A673 (cell line): ENCODE measurements around the gene PNLIPRP1. TPM values are rescaled to one million over a fixed set of nuclear protein-coding genes. Genes with fewer than 3 reads are reported as not detected.

Source experiments
- BruUV-seq: library from RNA; stranded (reverse); fragments of 400-500 nt; replicated peaks from 2 replicates; lab custom pipeline; 2021; lab: Mats Ljungman, UMichigan
- CTCF ChIA-PET: fragments of 300-600 bp; sonication (Branson Sonifier 250); formaldehyde crosslinking; loops from one replicate; lab custom pipeline; 2022; ENCODE audit warnings: antibody characterized with exemption; lab: Charles Lee
- POLR2A ChIA-PET: fragments of 300-600 bp; sonication (Branson Sonifier 250); formaldehyde crosslinking; loops from one replicate; lab custom pipeline; 2022; ENCODE audit warnings: antibody characterized with exemption; ENCODE audit not compliant: low non-redundant PET; lab: Charles Lee
- DNase-seq: peaks from one replicate; pipeline ENCODE4 v3.0.0-alpha.2; 2015; ENCODE audit warnings: low spot score
- H3K27ac ChIP-seq: fragments of 200-600 bp; sonication (generic); 2 replicates; pipeline ENCODE4 v1.5.1; 2016; ENCODE audit warnings: mixed run types, low read depth, mild to moderate bottlenecking, mixed read lengths, antibody characterized with exemption, low read length; ENCODE audit not compliant: poor library complexity, severe bottlenecking
- H3K27me3 ChIP-seq: fragments of 200-600 bp; sonication (generic); replicated peaks from 2 replicates; pipeline ENCODE4 v1.6.1; 2017; ENCODE audit warnings: mixed run types, low read depth, mild to moderate bottlenecking, mixed read lengths, antibody characterized with exemption, low read length; ENCODE audit not compliant: insufficient read depth, poor library complexity
- H3K36me3 ChIP-seq: fragments of 200-600 bp; sonication (generic); 2 replicates; pipeline ENCODE4 v1.6.1; 2016; ENCODE audit warnings: mixed run types, mild to moderate bottlenecking, mixed read lengths, antibody characterized with exemption, low read length; ENCODE audit not compliant: insufficient read depth, poor library complexity, severe bottlenecking
- H3K4me1 ChIP-seq: fragments of 200-600 bp; sonication (generic); 2 replicates; pipeline ENCODE4 v1.6.1; 2017; ENCODE audit warnings: mixed run types, mild to moderate bottlenecking, mixed read lengths, antibody characterized with exemption, low read length; ENCODE audit not compliant: insufficient read depth, poor library complexity, severe bottlenecking
- H3K4me3 ChIP-seq: fragments of 200-600 bp; sonication (generic); 2 replicates; pipeline ENCODE4 v1.5.1; 2016; ENCODE audit warnings: low read depth, mixed run types, mild to moderate bottlenecking, mixed read lengths, low read length; ENCODE audit not compliant: poor library complexity, severe bottlenecking
- H3K9me3 ChIP-seq: fragments of 200-600 bp; sonication (generic); 2 replicates; pipeline ENCODE4 v1.6.1; 2016; ENCODE audit warnings: mixed run types, low read depth, mild to moderate bottlenecking, mixed read lengths, antibody characterized with exemption, low read length; ENCODE audit not compliant: poor library complexity, severe bottlenecking
- EZH2 ChIP-seq: fragments of 200-600 bp; sonication (generic); IDR thresholded peaks from 2 replicates; pipeline ENCODE4 v1.6.1; 2017; ENCODE audit warnings: borderline replicate concordance, low read depth, mild to moderate bottlenecking, mixed read lengths, antibody characterized with exemption, low read length; ENCODE audit not compliant: poor library complexity, severe bottlenecking
- intact Hi-C: fragments of 100-400 bp; cut with micrococcal nuclease; formaldehyde crosslinking; loops from one replicate; pipeline ENCODE4 v1.10.0; 2022; ENCODE audit not compliant: unreplicated experiment
- total RNA-seq: library from RNA; stranded (reverse); gene quantifications from 2 replicates; pipeline ENCODE4 v1.2.3, GENCODE V29; 2021
- TF ChIP-seq, protein P1 (sequence below): fragments of 300-800, 200-600 bp; sonication (generic); conservative IDR thresholded peaks from 2 replicates; pipeline ENCODE4 v1.5.1; 2017; ENCODE audit warnings: low read depth, mild to moderate bottlenecking, antibody characterized with exemption, low read length, moderate library complexity, mixed read lengths

Gene PNLIPRP1
- total RNA-seq, 1 experiment from 2014 or later = not detected

DNA sequence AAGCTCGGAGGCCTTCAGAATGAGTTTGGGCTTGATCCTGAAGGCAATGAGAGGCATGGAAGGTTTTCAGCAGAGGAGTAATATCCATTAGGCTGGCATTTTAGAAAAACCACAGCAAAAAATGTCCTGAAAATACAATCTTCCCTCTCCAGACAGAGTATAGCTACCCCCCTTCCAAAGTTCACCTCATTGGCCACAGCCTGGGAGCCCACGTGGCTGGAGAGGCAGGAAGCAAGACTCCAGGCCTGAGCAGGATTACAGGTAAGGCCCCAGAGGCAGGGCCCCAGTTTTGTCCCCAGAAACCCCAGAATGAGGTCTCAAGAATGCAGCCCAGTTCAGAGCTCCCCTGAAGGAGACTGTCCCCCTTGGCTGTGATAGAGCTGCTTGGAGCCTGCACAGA lies 5.3 kb downstream of the PNLIPRP1 start:
- Histone ChIP-seq H3K9me3 (no peaks in the 10 kb centered on the region), H3K4me1 (no peaks in the 10 kb centered on the region), H3K4me3 (no peak overlapping the region), H3K27ac (no peak overlapping the region), H3K36me3 (no peaks in the 10 kb centered on the region), H3K27me3 (no peaks in the 10 kb centered on the region)
- CTCF ChIA-PET = no interaction called here
- no peak for TF ChIP-seq EZH2
- TF ChIP-seq, protein P1, sequence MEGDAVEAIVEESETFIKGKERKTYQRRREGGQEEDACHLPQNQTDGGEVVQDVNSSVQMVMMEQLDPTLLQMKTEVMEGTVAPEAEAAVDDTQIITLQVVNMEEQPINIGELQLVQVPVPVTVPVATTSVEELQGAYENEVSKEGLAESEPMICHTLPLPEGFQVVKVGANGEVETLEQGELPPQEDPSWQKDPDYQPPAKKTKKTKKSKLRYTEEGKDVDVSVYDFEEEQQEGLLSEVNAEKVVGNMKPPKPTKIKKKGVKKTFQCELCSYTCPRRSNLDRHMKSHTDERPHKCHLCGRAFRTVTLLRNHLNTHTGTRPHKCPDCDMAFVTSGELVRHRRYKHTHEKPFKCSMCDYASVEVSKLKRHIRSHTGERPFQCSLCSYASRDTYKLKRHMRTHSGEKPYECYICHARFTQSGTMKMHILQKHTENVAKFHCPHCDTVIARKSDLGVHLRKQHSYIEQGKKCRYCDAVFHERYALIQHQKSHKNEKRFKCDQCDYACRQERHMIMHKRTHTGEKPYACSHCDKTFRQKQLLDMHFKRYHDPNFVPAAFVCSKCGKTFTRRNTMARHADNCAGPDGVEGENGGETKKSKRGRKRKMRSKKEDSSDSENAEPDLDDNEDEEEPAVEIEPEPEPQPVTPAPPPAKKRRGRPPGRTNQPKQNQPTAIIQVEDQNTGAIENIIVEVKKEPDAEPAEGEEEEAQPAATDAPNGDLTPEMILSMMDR = no peak
- POLR2A ChIA-PET = no interaction called here
- no peak for DNase-seq
- intact Hi-C loops = no loop called here
- BruUV-seq = no TSS peak

DNA sequence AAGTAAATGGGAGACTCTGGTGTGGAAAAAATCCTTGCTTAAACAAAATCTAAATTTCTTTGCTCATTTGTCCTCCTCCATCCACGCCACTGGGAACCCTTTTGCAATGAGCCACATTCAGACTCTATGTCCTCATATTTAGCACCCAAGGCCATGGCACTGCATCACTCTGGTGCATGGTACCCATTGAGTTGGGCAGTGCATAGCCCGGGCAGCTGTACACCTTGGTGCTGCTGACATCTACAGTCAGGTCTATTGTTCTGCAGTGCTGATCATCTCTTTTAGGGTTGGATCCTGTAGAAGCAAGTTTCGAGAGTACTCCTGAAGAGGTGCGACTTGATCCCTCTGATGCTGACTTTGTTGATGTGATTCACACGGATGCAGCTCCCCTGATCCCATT lies 6.8 kb downstream of the PNLIPRP1 start:
- Histone ChIP-seq H3K4me1 (no peaks in the 10 kb centered on the region), H3K4me3 (no peak overlapping the region), H3K9me3 (no peaks in the 10 kb centered on the region), H3K27ac (no peak overlapping the region), H3K36me3 (no peaks in the 10 kb centered on the region), H3K27me3 (no peaks in the 10 kb centered on the region)
- TF ChIP-seq EZH2 = no peak
- TF ChIP-seq, protein P1 = no peak
- POLR2A ChIA-PET = no interaction called here
- CTCF ChIA-PET = no interaction called here
- BruUV-seq = no TSS peak
- no peak for DNase-seq
- intact Hi-C loops = no loop called here

DNA sequence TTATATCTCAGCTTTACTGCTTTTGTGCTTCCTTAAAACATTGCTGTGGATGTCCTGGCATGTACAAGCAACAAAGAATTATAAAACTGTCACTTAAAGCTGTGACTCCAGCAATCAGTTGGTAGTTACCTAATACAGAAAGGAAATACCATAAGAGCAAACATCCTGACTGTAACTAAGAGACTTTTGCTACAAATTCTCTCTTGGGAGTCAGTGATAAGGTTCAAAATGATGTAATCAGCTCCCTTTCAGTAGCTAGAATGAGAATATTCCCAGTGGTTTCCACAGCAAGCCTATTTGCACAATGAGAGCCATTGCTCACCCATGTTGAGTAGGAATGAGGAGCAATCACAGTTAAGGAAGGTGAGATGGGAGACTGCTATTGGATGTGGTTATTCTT lies 7.6 kb downstream of the PNLIPRP1 start:
- intact Hi-C loops = no loop called here
- H3K27me3 ChIP-seq = no peaks in the 10 kb centered on the region
- TF ChIP-seq, protein P1 = no peak
- no peak for TF ChIP-seq EZH2
- POLR2A ChIA-PET = no interaction called here
- H3K9me3 ChIP-seq = no peaks in the 10 kb centered on the region
- CTCF ChIA-PET = no interaction called here
- no TSS peak for BruUV-seq
- H3K4me1 ChIP-seq = no peaks in the 10 kb centered on the region
- H3K27ac ChIP-seq = no peak overlapping the region
- no peak overlapping the region for H3K4me3 ChIP-seq
- no peaks in the 10 kb centered on the region for H3K36me3 ChIP-seq
- peak; percentile 24 for DNase-seq
